ENCODE data around the gene ABCA4. TPM values are rescaled to one million over a fixed set of nuclear protein-coding genes. Genes with fewer than 3 reads are reported as not detected.

The ABCA4 gene
- total and polyA plus RNA-seq, 2 donors (not counting 3 experiments of a cell fraction or from before 2014, with no cell fraction given) = 2.3 to 4.9 TPM

DNA sequence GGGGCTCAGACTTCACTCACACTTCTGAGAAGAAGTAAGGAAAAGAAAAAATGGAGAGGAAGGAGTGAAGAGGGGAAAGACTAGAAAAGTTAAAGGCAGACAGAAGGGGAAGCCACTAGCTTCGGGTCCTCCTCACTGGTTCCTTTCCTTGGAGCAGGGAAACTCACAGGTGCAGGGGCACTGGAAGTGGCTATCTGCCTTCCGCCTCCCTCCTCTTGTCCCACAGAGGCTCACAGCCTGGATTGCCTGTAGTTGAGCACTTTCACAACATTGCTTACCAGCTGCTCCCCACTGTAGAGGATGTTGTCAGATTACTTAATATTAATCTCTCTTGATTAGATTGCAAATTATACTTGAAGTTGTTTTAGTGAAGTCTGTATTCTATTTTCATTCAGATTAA lies 21.6 kb upstream of the ABCA4 start:
- Histone ChIP-seq H3K9ac (replicated peaks; ENCODE audit: extremely low read depth, insufficient read depth, low read length) (peak overlapping the region; percentile 61), H3K27ac (ENCODE audit: insufficient read depth, low read depth, low read length) (peak overlapping the region; percentile 84), H4K20me1 (replicated peaks; ENCODE audit: control insufficient read depth, extremely low read depth, insufficient read depth, low read length) (no peaks in the 10 kb centered on the region), H3K4me1 (ENCODE audit: control insufficient read depth, extremely low read depth, insufficient read depth, low read length) (peaks cover 22% of the 10 kb centered on the region), H3K27me3 (ENCODE audit: control insufficient read depth in 2 of 2, insufficient read depth in 2 of 2, low read length in 2 of 2) (no peaks in the 10 kb centered on the region), H3K9me1 (replicated peaks; ENCODE audit: control insufficient read depth, extremely low read depth, insufficient read depth, low read length) (no peaks in the 10 kb centered on the region), H3K9me3 (replicated peaks; ENCODE audit: control insufficient read depth, insufficient read depth, low read length) (no peaks in the 10 kb centered on the region), H3K36me3 (ENCODE audit: control insufficient read depth in 2 of 2, extremely low read depth in 1 of 2, insufficient read depth in 2 of 2, low read length in 2 of 2) (no peaks in the 10 kb centered on the region), H3K79me2 (ENCODE audit: control insufficient read depth, insufficient read depth, low read length) (no peaks in the 10 kb centered on the region), H2AFZ (ENCODE audit: low read depth, low read length) (peak overlapping the region; percentile 26), H3K4me2 (ENCODE audit: insufficient read depth, low read length) (peak overlapping the region; percentile 62), H3K4me3 (replicated peaks in 1 of 3; ENCODE audit: insufficient read depth in 1 of 3, low read depth in 1 of 3, low read length in 3 of 3) (no peak overlapping the region)
- no peak for DNase-seq (ENCODE audit: low read depth, low spot score)
- TF ChIP-seq JUN (IDR thresholded peaks at IDR 0.05; ENCODE audit: borderline replicate concordance, insufficient read depth, insufficient read length, low read depth) (no peak), MYC (IDR thresholded peaks at IDR 0.05; ENCODE audit: low read depth, low read length) (no peak), POLR2A (IDR thresholded peaks at IDR 0.05; ENCODE audit: low read depth, low read length) (no peak), EZH2 (IDR thresholded peaks at IDR 0.05; ENCODE audit: borderline replicate concordance, low read depth, low read length, severe bottlenecking) (no peak), GATA2 (IDR thresholded peaks at IDR 0.05; ENCODE audit: insufficient read depth, insufficient read length, low read depth, low read length) (no peak), POLR2AphosphoS5 (IDR thresholded peaks at IDR 0.05; ENCODE audit: insufficient read depth, low read depth, low read length) (no peak), FOS (IDR thresholded peaks at IDR 0.05; ENCODE audit: borderline replicate concordance, insufficient read depth, low read length) (no peak)
- TF ChIP-seq, protein P1, sequence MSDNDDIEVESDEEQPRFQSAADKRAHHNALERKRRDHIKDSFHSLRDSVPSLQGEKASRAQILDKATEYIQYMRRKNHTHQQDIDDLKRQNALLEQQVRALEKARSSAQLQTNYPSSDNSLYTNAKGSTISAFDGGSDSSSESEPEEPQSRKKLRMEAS (IDR thresholded peaks at IDR 0.05; ENCODE audit: insufficient read depth, insufficient read length) = no peak
- TF ChIP-seq, protein P2, sequence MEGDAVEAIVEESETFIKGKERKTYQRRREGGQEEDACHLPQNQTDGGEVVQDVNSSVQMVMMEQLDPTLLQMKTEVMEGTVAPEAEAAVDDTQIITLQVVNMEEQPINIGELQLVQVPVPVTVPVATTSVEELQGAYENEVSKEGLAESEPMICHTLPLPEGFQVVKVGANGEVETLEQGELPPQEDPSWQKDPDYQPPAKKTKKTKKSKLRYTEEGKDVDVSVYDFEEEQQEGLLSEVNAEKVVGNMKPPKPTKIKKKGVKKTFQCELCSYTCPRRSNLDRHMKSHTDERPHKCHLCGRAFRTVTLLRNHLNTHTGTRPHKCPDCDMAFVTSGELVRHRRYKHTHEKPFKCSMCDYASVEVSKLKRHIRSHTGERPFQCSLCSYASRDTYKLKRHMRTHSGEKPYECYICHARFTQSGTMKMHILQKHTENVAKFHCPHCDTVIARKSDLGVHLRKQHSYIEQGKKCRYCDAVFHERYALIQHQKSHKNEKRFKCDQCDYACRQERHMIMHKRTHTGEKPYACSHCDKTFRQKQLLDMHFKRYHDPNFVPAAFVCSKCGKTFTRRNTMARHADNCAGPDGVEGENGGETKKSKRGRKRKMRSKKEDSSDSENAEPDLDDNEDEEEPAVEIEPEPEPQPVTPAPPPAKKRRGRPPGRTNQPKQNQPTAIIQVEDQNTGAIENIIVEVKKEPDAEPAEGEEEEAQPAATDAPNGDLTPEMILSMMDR (IDR thresholded peaks at IDR 0.05; ENCODE audit: extremely low read depth in 1 of 2, insufficient read depth in 1 of 2, low read depth in 1 of 2, low read length in 2 of 2) = no peak
- dilution Hi-C loops (cut with MboI; ENCODE audit: extremely low pct_ligation_motif_present, low sequenced_read_pairs) (no loop called here), intact Hi-C loops (cut with micrococcal nuclease) (loop anchor here (1.0 to 2.0 kb wide), 2 partner anchors 48 to 74 kb away; no protein-coding TSS in a partner anchor)
- POLR2A ChIA-PET = interaction anchor here (1.3 kb wide), 1 partner anchor 74 kb away, joined by 4 read pairs; no protein-coding TSS in a partner anchor
- CTCF ChIA-PET = interaction anchor here (0.7 to 2.3 kb wide), 14 partner anchors 12 to 193 kb away, joined by 3 to 16 read pairs (median 4); no protein-coding TSS in a partner anchor
- FAIRE-seq = no peak
- no TSS peak for BruUV-seq (replicated peaks)

Measured in endothelial cell of umbilical vein (primary cell).